Endothelial cell of umbilical vein (primary cell): ENCODE data around the gene RSPRY1.

Source experiments
- CTCF ChIP-seq, 2 donors: IDR thresholded peaks; 1 replicate in 1 of 2; 2 replicates in 1 of 2; pipeline ENCODE4 v1.5.1; 2011; ENCODE audit warnings: low read length in 2 of 2, mild to moderate bottlenecking in 2 of 2, moderate library complexity in 2 of 2, control low read depth in 1 of 2, inconsistent platforms in 1 of 2, low read depth in 1 of 2; ENCODE audit not compliant: insufficient read depth in 1 of 2; ENCODE audit errors: extremely low read depth in 1 of 2
- EZH2 ChIP-seq: IDR thresholded peaks from 2 replicates; pipeline ENCODE4 v1.6.1; 2012; ENCODE audit warnings: borderline replicate concordance, low read depth, mild to moderate bottlenecking, moderate library complexity, low read length, inconsistent platforms; ENCODE audit not compliant: severe bottlenecking

GRCh38 chr16:57257455-57258070 is 71.4 kb downstream of the RSPRY1 start:
- TF ChIP-seq EZH2 (no peak), CTCF (IDR thresholded peaks at IDR 0.05; ENCODE audit: extremely low read depth in 1 of 2, insufficient read depth in 1 of 2, low read depth in 1 of 2, low read length in 2 of 2) (no peak)
